ENCODE measurements around the gene AGBL1.

AGBL1 gene

DNA sequence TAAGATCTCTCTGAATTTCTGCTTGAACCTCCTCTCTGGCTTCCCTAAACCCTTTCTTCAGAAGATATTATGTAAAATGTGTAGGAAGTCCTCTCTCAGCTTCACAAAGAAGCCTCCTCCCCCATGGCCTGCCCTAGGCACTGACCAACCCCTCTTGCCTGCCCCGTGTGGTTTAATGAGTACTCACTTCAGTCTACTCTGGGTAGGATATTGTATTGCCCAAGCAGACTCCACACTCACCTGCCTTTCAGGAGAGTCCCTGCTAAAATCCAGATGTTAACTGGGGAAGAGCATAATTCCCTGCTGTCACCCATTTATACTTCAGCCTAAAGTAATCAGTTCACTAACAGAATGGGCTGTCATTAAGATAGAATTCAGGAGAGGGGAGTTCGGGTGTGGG is 2.6 kb upstream of the AGBL1 start:
- no peak for DNase-seq (ENCODE audit: low read depth)
- no peak overlapping the region for H3K4me3 ChIP-seq (ENCODE audit: low read depth, low read length)
- TF ChIP-seq, protein P1, sequence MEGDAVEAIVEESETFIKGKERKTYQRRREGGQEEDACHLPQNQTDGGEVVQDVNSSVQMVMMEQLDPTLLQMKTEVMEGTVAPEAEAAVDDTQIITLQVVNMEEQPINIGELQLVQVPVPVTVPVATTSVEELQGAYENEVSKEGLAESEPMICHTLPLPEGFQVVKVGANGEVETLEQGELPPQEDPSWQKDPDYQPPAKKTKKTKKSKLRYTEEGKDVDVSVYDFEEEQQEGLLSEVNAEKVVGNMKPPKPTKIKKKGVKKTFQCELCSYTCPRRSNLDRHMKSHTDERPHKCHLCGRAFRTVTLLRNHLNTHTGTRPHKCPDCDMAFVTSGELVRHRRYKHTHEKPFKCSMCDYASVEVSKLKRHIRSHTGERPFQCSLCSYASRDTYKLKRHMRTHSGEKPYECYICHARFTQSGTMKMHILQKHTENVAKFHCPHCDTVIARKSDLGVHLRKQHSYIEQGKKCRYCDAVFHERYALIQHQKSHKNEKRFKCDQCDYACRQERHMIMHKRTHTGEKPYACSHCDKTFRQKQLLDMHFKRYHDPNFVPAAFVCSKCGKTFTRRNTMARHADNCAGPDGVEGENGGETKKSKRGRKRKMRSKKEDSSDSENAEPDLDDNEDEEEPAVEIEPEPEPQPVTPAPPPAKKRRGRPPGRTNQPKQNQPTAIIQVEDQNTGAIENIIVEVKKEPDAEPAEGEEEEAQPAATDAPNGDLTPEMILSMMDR (IDR thresholded peaks at IDR 0.05; ENCODE audit: insufficient read depth, low read depth, low read length, missing control alignments): no peak

GRCh38 chr15:86080302-86080701 is 631 bp downstream of the AGBL1 start:
- TF ChIP-seq, protein P1 (IDR thresholded peaks at IDR 0.05; ENCODE audit: insufficient read depth, low read depth, low read length, missing control alignments): no peak
- no peak for DNase-seq (ENCODE audit: low read depth)
- no peak overlapping the region for H3K4me3 ChIP-seq (ENCODE audit: low read depth, low read length)

- DNase-seq (ENCODE audit: low read depth): no peak
- TF ChIP-seq, protein P1 (IDR thresholded peaks at IDR 0.05; ENCODE audit: insufficient read depth, low read depth, low read length, missing control alignments): no peak
- no peak overlapping the region for H3K4me3 ChIP-seq (ENCODE audit: low read depth, low read length)
These were observed 3.1 kb downstream of the AGBL1 start for GRCh38 chr15:86082619-86083380.

DNA sequence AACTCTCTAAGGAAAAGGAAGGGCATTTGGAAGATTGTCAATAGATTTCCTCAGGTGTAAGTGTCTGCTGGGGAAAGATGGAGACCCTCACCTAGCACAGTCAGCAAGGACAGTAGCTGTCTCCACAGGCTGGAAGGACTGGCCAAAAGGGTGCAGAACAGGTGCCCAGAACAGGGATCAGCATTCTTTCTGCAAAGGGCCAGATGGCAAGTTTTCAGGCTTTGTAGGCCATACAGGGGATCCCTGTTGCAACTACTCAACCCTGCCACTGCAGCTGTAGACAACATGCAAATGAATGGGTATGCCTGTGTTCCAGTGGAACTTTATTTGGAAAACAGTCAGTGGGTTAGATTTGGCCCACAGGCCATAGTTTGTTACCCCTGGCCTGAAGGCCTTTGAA is 8.1 kb downstream of the AGBL1 start:
- TF ChIP-seq, protein P1 (IDR thresholded peaks at IDR 0.05; ENCODE audit: insufficient read depth, low read depth, low read length, missing control alignments): no peak
- no peak overlapping the region for H3K4me3 ChIP-seq (ENCODE audit: low read depth, low read length)
- no peak for DNase-seq (ENCODE audit: low read depth)

- DNase-seq (ENCODE audit: low read depth): no peak
- TF ChIP-seq, protein P1 (IDR thresholded peaks at IDR 0.05; ENCODE audit: insufficient read depth, low read depth, low read length, missing control alignments): no peak
- no peak overlapping the region for H3K4me3 ChIP-seq (ENCODE audit: low read depth, low read length)
These were observed 9.8 kb downstream of the AGBL1 start for GRCh38 chr15:86089422-86089821.

DNA sequence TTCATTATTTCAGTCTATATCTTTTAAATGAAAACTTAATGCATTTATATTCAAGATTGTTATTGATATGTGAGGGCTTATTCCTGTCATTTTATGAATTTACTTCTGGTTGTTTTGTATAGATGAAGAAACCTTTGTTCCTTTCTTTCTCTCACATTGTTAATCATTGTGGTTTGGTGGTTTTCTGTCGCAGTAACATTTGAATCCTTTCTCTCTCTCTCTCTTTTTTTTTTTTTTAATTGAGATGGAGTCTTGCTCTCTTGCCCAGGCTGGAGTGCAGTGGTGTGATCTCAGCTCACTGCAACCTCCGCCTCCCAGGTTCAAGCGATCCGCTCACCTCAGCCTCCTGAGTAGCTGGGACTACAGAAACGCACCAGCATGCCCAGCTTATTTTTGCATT is 22.1 kb downstream of the AGBL1 start:
- TF ChIP-seq, protein P1 (IDR thresholded peaks at IDR 0.05; ENCODE audit: insufficient read depth, low read depth, low read length, missing control alignments): no peak
- H3K4me3 ChIP-seq (ENCODE audit: low read depth, low read length): no peak overlapping the region
- no peak for DNase-seq (ENCODE audit: low read depth)

- H3K4me3 ChIP-seq (ENCODE audit: low read depth, low read length): no peak overlapping the region
- DNase-seq (ENCODE audit: low read depth): no peak
- TF ChIP-seq, protein P1 (IDR thresholded peaks at IDR 0.05; ENCODE audit: insufficient read depth, low read depth, low read length, missing control alignments): no peak
These were observed 24.2 kb downstream of the AGBL1 start for GRCh38 chr15:86103825-86104224.
